ENCODE data around the gene PPP1R12B.
"Not testable (repeated sequence)": the region's sequence is repeated elsewhere in the genome, so short reads cannot be mapped to it uniquely, and the experiment has no call there.

Gene PPP1R12B

DNA sequence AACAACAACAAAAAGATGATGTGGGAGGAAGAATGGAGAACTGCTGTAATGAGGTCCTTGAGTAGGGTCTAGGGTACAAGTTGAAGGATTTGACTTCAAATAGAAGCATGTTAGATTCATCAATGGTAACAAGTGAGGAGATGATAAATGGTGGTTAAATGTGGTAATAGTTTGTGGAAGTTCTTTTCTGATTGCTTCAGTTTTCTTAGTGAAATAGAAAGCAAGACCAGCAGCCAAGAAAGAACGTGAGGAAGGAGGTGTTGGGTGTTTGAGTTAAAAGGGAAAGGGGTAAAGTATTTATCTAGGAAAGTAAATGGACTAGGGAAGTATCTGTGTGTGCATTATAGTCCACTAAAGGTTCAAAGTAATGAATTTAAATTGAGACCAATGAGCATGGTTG lies 177.6 kb downstream of the PPP1R12B start:
- in situ Hi-C loops (cut with HindIII; ENCODE audit: low sequenced_read_pairs), result not testable (repeated sequence)

DNA sequence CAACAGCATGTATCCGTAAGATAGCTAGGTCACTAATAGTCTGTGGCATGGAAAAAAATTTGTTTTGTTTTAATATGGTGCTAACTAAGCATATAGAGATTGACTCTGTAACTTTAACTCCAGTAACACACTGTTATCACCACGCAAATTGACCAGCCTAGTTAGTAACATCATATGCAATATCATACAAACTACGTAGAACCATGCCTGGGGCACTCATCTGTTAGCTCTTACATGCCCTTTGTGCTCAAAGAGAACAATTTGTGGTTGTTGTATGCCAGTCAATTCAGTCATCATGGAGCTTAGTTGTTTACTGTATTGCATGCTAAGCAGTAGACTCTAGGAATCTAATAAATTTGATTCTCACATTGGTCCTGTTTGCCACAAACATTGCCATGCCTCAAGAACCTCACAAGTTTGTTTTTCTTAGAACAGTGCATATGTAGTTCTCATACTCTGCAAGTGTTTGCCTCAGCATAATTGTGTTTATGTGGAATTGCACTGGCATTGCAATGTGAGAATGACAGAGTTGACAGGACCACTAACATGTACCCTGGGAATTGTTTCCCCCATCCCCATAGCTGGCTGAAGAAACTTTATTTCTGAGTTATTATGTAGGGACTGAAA lies 179.7 kb downstream of the PPP1R12B start:
- in situ Hi-C loops (cut with HindIII; ENCODE audit: low sequenced_read_pairs), result not testable (repeated sequence)

DNA sequence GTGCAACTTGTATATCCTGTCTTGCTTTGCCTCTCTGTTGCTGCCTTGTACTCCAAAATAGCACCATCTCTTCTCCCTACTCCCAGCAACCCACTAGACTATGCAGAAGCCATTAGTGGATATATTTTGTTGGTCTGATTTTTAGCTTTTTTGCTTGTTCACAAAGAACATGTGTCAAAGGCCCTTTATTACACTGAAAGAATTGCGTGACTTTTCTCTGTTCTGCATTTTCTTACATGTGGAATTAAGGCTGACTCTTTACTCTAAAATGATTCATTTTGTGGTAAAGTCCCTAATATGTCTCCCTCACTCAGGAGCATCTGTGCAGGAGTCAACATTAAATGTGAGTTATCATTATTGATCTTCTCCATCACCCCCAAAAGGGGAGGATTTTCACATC lies 182.2 kb downstream of the PPP1R12B start:
- in situ Hi-C loops (cut with HindIII; ENCODE audit: low sequenced_read_pairs), result not testable (repeated sequence)

DNA sequence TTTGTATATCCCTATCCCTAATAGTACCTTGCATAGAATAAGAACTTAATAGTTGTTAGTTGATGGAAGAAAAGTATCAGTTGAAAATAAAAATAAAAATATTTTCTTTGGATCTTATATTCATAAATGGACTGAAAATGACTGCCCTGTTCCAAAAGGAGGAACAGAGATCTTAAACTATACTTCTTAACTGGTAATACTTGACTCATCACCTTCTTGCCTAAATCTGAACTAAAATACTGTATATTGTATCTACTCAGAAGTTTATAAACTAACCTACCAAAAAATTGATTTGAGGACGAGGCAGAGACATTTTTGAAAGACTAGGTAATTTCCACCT lies 182.9 kb downstream of the PPP1R12B start:
- in situ Hi-C loops (cut with HindIII; ENCODE audit: low sequenced_read_pairs), result no loop called here

DNA sequence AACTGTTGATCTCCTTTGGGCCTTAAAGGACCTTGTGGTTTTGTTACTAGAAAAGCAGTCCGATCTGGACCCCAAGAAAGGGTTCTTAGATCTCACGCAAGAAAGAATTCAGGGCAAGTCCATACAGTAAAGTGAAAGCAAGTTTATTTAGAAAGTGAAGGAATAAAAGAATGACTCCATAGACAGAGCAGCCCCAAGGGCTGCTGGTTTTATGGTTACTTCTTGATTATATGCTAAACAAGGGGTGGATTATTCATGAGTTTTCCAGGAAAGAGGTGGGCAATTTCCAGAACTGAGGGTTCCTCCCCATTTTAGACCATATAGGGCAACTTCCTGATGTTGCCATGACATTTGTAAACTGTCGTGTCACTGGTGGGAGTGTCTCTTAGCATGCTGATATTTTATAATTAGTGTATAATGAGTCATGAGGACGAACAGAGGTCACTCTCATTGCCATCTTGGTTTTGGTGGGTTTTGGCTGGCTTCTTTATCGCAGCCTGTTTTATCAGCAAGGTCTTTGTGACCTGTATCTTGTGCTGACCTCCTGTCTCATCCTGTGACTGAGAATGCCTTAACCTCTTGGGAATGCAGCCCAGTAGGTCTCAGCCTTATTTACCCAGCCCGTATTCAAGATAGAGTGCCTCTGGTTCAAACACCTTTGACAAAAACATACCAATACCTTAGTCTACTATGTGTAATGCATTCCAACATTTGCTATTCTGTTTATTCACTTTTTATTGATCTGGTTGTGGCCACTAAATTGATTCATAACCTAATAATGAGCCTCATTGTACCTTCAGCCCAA lies 183.5 kb downstream of the PPP1R12B start:
- in situ Hi-C loops (cut with HindIII; ENCODE audit: low sequenced_read_pairs), result not testable (repeated sequence)

DNA sequence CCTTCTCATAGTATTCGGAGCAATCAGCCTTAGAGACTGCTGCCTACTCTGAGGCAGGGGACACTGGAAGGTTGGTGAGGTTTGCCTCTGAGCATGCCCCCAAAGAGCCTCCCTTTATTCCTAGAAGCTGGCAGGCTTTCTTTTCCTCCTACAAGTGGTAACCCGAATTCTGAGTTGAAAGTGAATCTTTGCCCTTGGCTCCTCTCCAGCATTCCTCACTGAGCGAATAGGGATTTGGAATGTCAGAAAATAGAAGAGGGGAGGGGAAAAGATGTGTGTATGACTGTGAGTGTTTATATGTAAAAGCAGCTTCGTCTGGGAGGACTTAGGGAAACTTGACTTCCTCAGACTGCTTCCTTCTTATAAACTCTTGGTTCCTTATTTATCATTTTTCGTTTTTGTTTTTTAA lies 190.7 kb downstream of the PPP1R12B start:
- in situ Hi-C loops (cut with HindIII; ENCODE audit: low sequenced_read_pairs), result not testable (repeated sequence)

DNA sequence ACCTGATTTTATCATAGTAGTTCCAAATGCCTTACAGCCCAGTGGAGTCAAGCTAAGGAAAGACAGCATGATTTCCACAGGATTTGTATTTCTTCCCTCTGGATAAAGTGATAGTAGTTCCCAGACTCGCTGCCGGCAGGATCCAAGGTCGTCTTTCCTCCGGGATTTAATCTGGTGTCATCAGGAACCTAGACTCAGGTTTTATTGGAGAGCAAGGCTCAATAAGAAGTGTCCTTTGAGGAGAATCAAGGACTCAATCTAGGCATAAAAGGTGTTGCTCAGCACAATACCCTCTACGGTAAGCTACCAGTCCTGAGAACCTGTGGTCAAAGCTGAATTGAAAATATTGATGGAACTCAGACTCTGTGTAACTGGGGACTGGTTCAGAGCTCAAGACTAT lies 191.1 kb downstream of the PPP1R12B start:
- in situ Hi-C loops (cut with HindIII; ENCODE audit: low sequenced_read_pairs), result not testable (repeated sequence)

DNA sequence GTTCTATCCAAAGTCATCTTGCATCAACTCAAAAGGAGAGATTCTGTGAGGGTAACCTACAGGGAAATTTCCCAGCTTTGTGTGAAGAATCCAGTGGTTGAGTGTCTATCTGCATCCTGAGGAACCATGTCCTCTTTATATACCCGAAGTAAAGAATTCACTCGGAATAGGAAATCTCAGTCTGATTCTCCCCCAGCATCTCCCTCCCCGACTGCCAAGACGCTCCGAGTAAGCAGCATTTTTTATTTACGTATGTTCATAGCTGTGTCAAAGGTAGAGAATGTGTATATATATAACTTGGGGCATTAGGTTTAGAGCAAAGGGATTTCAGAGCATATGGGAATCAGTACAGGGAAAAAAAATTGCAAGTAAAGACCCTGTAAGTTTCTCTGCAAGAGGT lies 191.5 kb downstream of the PPP1R12B start:
- in situ Hi-C loops (cut with HindIII; ENCODE audit: low sequenced_read_pairs), result no loop called here

DNA sequence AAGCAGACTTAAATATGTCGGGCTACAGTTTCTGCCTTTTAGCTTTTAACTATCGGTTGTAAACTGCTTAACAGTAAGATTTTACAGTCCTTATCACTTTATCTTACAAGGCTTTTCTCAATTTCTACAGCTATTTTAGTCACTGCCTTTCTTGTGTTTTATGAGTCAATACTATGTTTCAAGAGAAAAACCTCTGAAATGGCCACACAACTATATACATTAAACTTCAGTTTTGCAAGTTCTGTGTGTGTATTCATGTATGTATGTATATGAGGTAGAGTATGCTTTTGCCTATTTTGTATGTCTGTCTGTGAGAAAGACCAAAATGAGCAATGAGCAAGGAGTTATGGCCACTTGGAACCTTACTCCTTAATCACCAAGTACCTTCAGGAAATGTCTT lies 191.9 kb downstream of the PPP1R12B start:
- in situ Hi-C loops (cut with HindIII; ENCODE audit: low sequenced_read_pairs), result no loop called here

DNA sequence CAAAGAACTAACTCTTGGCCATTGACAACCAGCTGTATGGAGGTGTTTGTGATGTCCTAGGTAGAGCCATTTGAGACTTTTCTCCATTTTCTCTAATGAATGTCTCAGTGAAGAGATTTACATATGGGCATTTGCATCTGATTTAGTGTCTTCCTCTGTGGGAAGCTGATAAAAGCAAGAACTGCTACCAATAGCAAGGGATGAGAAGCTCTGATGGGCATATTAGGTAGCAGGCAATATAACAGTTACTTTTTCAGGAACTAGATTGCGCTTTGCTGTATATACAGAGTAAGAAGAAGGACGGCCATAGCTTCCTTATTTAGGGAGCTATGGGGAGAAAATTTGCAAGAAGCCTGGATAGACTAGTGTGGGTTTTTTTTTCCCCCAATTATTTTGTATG lies 192.4 kb downstream of the PPP1R12B start:
- in situ Hi-C loops (cut with HindIII; ENCODE audit: low sequenced_read_pairs), result not testable (repeated sequence)

DNA sequence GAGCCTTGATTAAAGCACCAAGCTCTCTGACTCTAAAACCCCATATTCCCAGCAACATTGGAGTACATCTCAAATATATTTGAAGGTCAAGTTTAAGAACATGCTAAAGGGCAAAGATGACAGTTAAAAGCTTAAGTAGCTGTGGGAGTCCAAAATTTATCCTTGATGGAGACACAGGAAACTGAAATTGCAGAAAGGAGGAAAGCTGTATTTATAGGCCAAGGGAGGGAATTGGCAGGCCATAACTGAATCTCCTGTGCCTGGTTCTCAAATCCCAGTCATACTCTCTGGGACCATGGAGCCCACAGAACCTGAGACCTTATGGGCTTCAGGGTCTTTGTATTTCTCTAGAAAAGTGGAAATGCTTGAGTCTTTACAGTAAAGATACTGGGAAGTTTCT lies 193.9 kb downstream of the PPP1R12B start:
- in situ Hi-C loops (cut with HindIII; ENCODE audit: low sequenced_read_pairs), result not testable (repeated sequence)

DNA sequence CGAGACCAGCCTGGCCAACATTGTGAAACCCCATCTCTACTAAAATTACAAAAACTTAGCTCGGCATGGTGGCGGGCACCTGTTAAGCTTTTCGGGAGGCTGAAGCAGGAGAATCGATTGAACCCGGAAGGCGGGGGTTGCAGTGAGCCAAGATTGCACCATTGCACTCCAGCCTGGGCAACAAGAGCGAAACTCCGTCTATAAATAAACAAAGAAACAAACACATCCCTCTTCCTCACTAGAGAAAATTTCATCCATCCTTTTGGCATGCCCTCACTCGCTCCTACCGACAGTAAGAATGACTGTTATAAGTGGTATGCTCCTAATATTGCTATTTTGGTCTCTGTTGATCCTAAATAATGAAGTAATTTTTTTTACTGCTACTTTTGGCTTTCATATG lies 195.0 kb downstream of the PPP1R12B start:
- in situ Hi-C loops (cut with HindIII; ENCODE audit: low sequenced_read_pairs), result not testable (repeated sequence)

DNA sequence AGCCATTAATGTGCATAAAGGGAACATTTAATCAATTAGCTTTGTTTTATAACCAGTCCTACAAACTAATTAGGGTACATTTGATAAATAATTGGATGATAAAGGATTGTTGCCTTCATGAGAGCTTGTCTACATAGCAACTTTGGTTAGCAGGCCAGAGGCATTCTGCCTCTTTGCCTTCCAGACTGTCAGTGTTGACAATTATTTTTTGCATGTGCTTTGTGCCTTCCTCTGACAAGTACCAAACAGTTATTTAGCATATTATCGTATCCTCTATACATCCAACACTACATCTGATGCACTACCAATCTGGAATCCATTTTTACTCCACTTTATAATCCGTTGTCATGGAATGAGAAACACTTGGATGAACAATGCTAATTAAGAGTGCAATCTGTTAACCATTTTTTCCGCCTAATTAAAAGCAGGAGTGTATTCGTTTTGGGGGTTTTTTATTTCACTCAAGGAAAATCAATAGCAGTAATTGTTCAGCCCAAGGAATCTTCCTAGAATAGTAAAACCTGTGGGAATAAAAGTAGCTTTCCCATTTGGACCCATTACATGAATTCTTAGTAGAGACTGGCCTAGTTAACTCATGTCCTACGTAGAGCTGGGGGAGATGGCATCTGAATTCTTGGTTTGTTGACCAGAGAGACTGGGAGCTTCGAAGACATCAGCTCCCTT lies 196.4 kb downstream of the PPP1R12B start:
- in situ Hi-C loops (cut with HindIII; ENCODE audit: low sequenced_read_pairs), result not testable (repeated sequence)

DNA sequence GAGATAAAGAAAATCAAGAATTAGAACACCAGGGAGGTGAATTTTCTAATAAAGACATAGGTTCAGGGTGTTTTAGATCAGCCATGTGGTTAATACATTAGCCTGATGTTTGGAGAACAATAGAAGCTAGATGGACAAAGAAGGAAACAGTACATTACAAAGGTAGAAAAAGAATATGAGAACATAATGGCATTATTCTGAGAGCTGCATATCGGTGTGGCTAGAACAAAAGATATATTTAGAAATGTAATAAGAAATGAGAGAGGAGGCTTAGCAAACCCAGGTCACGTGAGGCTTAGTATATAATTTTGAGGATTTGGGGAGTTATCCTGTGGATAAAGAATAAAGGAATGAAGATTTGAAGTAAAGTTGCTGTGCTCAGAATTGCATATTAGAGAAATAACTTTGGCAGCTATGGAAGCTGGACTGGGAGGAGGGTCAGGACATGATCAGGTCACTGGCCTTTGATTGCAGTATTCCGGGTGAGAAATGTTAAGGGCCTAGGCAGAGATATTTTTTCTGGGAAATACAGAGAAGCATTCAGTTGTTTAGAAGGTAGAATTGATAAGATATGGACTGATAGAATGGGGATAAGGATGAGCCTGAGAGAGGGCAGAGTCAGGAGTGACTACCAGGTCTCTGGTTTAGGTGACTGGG lies 197.3 kb downstream of the PPP1R12B start:
- in situ Hi-C loops (cut with HindIII; ENCODE audit: low sequenced_read_pairs), result not testable (repeated sequence)

DNA sequence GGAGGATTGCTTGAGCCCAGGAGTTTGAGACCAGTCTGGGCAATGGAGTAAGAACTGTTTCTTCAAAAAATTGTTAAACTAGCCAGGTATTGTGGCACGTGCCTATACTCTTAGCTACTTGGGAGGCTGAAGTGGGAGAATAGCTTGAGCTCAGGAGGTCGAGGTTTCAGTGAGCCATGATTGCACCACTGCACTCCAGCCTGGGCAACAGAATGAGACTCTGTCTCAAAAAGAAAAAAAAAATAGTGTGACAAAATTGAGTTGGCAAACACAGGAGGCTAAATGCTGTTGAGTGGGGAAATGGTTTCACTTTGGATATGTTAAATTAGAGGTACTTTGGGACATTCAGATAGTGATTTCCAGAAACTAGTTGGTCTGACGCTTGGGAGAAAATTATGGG lies 197.9 kb downstream of the PPP1R12B start:
- in situ Hi-C loops (cut with HindIII; ENCODE audit: low sequenced_read_pairs), result not testable (repeated sequence)

DNA sequence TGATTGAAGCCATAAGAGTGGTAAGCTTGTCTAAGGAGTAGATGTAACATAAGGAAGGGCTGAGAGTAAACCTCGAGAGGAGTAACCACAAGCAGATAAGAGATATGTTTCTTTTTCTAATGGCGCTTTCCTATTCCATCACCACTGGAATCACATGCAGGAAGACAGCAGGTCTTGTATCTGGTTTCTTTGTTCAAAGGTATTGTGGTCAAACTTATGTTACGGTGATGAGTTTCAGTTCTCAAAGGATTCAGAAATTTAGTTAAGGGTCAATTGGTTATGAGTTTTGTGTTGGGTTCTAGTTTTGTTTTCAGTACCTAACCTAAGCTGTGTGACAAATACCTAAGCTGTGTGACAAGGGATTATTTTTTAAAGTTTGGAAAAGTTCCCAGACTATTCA lies 198.3 kb downstream of the PPP1R12B start:
- in situ Hi-C loops (cut with HindIII; ENCODE audit: low sequenced_read_pairs), result not testable (repeated sequence)

DNA sequence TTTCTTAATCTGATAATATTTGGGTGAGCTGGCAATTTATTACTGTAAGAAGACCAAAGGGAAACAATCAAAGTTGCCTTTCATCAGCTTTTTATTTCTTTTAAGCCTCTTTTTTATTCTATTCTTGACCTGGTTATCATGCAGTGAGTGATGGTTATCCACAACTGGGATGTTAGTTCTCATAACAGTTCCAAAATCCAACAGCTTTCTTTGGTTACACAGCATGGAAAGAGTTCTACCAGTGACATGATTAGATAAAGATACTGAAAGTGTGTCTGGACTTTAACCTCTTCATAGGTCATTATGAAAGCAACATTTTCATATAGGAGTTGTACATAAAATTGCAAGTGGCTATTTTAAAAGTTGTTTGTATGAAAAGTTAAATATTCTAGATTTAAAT lies 198.7 kb downstream of the PPP1R12B start:
- in situ Hi-C loops (cut with HindIII; ENCODE audit: low sequenced_read_pairs), result no loop called here

DNA sequence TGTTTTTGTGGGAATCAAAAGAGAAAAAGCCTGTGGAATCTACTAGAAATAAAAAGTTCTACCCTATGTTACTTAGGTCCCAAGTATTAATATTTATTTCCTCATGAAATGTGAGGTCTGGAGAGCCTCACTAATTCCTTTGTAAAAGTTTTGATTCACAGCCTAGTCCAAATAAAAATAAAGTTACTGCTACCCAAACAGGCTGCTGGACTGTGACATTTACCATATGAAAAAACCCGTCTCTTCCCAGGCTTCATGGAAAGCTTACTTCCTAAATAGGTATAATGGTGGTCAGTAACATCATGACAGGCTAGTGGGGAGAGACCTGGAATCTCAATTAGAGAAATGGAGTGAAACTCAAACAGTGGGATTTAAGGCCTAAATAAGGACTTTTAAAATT lies 201.6 kb downstream of the PPP1R12B start:
- in situ Hi-C loops (cut with HindIII; ENCODE audit: low sequenced_read_pairs), result not testable (repeated sequence)

DNA sequence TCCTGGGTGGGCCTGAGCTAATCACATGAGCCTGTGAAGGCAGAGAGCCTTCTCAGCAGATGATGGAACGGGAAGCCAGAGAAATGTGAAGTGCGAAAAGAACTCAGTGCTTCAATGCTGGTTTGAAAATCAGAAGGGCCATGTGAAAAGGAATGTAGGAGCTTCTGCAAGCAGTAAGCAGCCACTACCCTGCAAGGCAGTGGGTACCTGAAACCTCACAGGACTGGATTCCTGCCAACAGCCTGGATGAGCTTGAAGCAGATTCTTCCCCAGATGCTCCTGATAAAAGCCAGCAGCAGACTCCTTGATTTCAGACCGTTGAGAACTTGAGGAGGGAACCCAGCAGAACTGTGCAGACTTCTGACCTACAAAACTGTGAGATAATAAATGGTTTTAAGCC lies 203.2 kb downstream of the PPP1R12B start:
- in situ Hi-C loops (cut with HindIII; ENCODE audit: low sequenced_read_pairs), result no loop called here

DNA sequence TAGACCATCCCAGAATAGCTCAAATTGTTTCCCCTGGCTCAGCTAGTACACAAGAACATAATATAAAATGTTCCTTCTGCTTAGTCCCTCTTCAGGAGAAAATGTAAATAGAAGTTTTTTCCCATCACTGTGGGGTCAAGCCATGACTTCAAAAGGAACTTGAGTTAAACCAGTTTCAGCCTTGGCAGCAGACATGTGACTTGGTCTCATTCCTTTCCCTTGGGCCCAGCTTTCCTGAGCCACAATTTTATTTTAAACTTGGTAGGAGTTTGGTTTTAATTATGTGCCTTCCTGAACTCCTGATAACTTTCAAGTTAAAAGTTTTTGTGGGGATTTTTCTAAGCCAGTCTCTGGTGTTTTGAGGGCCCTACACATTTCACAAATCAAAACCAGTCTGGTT lies 204.1 kb downstream of the PPP1R12B start:
- in situ Hi-C loops (cut with HindIII; ENCODE audit: low sequenced_read_pairs), result not testable (repeated sequence)

DNA sequence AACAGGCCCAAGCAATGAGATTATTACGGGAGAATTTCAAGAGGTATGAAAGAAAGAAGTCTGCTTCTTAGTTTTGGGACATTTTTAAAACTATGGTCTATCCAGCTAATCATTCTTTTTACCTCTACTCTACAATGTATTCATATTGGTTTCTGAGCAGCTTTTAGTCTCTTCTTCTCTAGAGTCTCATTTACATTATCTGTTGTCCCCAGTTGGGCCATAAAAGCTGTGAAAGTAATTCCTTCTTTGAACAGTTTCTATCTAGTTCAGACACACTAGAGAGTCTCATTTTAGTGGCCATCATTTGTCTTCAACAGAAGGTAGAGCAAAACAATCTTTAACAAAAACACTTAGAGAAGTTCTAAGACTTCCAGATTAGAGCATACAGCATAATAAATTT lies 204.6 kb downstream of the PPP1R12B start:
- in situ Hi-C loops (cut with HindIII; ENCODE audit: low sequenced_read_pairs), result not testable (repeated sequence)
